Measurements from ENCODE around the gene PLEK2.

DNA sequence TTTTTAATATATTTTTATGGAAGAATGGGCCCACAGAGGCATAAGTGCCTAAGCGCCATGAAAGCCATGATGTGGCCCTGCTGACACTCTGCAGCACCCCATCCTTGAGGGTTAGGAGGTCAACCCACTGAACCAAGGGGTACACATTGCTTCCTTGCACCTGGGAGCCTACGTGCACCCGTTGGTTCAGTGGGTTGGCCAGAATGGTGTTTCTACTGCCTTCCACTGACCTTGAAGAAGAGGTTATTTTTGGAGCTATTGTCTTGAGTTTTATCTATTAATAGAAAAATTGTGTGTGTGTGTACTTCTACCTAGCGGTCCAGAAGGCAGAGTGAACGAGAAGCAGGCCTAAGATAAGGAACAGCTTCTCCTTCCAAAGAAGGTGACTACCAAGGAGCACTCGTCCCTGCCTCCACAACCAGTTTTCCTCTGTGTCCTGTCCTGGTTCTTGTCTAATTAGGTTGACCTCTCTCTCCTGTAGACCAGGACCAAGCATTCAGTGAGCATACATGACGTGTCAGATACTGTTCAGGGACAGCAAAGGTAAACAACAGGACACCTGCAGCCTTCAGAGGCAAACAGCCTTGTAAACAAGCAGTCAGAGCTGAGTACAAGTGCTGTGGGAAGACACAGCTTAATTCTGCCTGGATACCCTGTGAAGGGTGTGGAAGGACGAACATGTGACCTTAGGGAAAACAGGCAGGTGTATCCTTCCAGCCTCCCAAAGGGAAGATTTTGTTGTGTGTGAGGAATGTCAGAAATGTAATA lies 30.4 kb upstream of the PLEK2 start:
- no peak for TF ChIP-seq CTCF (IDR thresholded peaks at IDR 0.05; ENCODE audit: low read length)
- no peak for TF ChIP-seq EZH2 (IDR thresholded peaks at IDR 0.05; ENCODE audit: borderline replicate concordance, low read length)
